Measurements from ENCODE around the gene NAT14.

The NAT14 gene

GRCh38 chr19:55472463-55472862 lies 12.5 kb upstream of the NAT14 start:
- no peak for DNase-seq

DNA sequence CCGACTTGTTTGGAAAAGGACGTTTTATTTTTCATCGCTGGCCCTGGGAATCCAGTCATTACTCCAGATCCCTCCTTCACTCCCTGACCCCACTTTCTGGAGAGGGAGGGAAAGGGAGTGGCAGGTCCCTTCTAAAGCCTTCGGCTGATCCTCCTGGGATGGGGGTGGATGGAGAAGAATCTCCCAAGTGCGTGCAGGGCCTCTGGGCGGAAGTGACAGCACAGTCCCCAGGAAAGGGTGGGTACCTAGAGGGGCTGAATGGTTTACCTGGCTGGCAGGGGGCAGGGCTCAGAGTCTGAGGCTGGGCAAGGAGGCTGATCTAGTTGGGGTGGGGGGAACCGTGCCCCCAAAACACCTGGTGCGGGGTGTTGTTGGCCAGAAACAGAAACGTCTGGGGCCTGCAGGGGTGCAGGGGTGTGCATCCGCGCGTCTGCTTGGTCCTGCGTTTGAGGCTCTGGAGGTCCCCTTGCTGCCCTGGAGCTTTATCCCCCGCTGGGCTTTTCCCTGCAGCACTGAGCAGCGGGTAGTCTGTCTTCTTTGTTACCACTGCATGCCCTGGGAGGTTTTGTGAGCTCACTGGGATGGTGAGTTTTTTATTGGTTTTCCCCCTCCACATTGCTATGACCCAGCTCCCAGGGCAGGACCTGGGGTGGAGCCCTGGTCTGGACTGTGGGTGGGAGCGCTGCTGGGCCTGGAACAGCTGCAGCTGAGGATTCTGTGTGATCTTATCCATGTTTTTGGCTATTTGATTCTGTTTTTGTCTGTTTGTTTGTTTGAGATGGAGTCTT lies 11.6 kb upstream of the NAT14 start:
- DNase-seq, result no peak

DNA sequence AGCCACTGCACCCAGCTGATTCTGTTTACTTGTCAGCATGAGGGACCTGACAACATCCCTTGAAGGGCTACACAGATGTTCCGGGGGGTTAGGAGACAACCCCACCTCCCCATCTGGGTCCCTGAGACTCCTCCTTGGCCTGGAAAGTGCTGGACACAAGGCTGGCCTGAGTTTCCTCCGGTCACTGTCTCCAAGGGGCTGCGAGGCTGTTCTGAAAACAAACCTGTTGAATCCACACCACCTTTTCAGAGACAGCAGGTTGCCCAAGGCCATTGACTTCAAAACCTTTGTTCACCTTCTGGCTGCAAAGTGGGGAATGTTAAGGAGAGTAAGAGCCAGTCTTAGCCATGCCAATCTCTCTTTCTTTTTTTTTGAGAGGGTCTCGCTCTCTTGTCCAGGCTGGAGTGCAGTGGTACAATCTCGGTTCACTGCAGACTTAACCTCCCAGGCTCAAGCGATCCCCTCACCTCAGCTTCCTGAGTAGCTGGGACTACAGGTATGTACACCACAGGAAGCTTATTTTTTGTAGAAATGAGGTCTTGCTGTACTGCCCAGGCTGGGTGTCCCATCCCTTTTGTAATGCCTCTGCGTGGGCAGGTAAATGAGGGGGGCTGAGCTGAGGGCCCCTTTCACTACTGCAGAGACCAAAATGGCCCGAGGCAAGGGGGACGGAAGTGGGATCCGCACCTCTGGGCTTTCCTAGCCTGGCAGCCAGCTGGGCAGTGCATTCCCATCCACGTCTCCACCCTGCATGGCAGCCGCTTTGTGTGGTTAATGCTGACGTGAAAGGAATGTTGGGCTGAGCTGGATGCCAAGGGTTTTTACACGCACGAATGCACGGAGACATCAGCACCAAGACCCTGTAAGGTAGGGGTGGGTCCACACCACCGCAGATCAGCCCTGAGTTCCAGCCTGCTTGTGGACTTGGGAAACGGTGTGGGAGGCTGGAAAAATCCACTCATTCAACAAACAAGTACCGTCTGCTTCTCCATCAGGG lies 10.4 kb upstream of the NAT14 start:
- DNase-seq, result no peak

DNA sequence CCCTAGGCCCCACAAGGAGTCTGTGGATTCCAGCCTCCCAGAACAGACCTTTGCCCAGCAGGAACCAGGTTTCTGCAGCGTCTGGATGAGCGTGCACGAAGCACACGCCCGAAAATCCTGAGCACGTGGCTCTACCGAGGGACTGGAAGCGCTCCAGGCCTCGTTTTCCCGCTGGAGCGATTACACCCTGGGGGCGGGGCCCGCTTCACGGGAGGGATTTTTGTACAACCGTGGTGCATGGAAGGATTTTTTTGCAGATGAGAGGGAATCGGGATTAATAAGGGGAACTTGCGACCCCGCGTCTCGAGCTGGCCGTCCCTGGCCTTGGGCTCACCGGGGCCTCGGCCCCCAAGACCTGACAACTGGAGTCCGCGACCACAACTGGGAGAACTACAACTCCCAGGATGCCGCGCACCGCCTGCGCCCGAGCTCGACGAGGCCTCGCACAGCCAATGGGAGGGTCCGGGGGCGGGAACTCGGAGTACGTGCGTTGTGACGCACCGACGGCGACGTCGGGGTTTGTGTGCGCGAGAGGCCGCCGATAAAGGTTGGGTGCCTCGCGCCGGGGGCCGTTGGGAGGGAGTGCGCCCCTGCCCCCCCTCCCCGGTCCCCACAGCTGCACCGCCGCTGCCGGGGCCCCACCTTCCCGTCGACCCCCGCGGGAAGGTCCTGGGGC lies 8.8 kb upstream of the NAT14 start, which contains the start of gene ZNF628:
TSS of gene ZNF628 (plus strand) at position 518 of the 676 bp plus-strand sequence. CDS start 3,294 bp downstream, outside the sequence.
- peak; percentile 98 to 99 for DNase-seq

GRCh38 chr19:55477905-55478304 lies 7.1 kb upstream of the NAT14 start:
- DNase-seq, result no peak

GRCh38 chr19:55478364-55478763 lies 6.6 kb upstream of the NAT14 start:
- no peak for DNase-seq

- no peak for DNase-seq
Observed at GRCh38 chr19:55479045-55479444, 5.9 kb upstream of the NAT14 start.

GRCh38 chr19:55479451-55480230 lies 5.3 kb upstream of the NAT14 start:
- no peak for DNase-seq

DNA sequence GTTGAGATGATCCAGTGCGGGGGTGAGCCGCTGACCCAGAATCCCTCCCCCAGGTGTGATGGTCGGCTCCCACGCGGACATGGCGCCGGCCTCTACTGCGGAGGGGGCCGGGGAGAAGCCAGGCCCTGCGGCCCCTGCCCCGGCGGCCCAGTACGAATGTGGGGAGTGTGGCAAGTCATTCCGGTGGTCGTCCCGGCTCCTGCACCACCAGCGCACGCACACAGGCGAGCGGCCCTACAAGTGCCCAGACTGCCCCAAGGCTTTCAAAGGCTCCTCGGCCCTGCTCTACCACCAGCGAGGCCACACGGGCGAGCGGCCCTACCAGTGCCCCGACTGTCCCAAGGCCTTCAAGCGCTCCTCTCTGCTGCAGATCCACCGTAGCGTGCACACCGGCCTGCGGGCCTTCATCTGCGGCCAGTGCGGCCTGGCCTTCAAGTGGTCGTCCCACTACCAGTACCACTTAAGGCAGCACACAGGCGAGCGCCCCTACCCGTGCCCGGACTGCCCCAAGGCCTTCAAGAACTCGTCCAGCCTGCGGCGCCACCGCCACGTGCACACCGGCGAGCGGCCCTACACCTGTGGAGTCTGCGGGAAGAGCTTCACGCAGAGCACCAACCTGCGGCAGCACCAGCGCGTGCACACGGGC lies 3.7 kb upstream of the NAT14 start:
- DNase-seq, result no peak

DNA sequence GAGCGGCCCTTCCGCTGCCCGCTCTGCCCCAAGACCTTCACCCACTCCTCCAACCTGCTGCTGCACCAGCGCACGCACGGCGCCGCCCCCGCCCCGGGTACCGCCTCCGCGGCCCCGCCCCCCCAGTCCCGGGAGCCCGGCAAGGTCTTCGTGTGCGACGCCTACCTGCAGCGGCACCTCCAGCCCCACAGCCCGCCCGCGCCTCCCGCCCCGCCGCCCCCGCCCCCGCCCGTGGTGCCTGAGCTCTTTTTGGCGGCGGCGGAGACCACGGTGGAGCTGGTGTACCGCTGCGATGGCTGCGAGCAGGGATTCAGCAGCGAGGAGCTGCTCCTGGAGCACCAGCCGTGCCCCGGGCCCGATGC lies 3.2 kb upstream of the NAT14 start:
- no peak for DNase-seq

DNA sequence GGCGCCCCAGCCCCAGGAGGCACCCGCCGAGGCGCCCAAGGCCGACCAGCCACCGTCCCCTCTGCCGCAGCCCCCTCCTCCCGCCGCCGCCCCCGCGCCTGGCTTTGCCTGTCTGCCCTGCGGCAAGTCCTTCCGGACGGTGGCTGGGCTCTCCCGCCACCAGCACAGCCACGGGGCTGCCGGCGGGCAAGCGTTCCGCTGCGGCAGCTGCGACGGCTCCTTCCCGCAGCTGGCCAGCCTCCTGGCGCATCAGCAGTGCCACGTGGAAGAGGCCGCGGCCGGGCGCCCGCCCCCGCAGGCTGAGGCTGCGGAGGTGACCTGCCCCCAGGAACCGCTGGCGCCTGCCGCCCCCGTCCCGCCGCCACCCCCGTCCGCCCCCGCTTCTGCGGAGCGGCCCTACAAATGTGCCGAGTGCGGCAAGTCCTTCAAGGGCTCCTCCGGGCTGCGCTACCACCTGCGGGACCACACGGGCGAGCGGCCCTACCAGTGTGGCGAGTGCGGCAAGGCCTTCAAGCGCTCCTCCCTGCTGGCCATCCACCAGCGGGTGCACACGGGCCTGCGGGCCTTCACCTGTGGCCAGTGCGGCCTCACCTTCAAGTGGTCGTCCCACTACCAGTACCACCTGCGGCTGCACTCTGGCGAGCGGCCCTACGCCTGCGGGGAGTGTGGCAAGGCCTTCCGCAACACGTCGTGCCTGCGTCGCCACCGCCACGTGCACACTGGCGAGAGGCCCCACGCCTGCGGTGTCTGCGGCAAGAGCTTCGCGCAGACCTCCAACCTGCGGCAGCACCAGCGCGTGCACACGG lies 2.6 kb upstream of the NAT14 start:
- DNase-seq, result no peak

- DNase-seq, result no peak
Observed at GRCh38 chr19:55482967-55483705, 1.9 kb upstream of the NAT14 start.

- DNase-seq, result no peak
Observed at GRCh38 chr19:55483706-55484592, 1.0 kb upstream of the NAT14 start.

- no peak for DNase-seq
Observed at GRCh38 chr19:55485439-55486011, 537 bp downstream of the NAT14 start.

DNA sequence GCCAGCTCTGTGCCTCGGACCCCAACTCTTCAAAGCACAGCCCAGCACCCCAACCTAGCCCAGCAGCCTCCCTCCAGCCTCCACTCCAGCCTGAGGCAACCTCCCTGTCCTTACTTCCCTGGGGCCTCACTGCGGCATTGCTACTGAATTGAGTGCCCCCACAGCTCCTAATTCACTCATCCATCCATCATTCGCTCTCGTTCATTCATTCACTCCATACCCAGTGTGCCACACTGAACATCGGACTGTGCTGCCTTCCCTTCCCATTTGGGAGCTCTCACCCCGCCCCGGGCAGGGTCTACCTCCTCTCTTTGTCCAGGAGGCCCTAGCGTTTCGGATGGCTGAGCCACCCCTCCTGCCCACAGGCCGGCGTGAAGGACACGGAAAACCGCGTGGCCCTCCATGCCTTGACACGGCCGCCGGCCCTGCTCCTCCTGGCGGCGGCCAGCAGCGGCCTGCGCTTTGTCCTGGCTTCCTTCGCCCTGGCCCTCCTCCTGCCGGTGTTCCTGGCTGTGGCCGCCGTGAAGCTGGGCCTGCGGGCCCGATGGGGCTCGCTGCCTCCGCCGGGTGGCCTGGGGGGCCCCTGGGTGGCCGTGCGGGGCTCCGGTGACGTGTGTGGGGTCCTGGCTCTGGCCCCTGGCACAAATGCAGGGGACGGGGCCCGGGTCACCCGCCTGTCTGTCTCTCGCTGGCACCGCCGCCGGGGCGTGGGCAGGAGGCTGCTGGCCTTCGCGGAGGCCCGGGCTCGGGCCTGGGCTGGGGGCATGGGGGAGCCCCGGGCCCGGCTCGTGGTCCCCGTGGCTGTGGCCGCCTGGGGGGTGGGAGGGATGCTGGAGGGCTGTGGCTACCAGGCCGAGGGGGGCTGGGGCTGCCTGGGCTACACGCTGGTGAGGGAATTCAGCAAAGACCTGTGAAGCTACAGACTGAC lies 1.3 kb downstream of the NAT14 start:
- DNase-seq, result no peak

DNA sequence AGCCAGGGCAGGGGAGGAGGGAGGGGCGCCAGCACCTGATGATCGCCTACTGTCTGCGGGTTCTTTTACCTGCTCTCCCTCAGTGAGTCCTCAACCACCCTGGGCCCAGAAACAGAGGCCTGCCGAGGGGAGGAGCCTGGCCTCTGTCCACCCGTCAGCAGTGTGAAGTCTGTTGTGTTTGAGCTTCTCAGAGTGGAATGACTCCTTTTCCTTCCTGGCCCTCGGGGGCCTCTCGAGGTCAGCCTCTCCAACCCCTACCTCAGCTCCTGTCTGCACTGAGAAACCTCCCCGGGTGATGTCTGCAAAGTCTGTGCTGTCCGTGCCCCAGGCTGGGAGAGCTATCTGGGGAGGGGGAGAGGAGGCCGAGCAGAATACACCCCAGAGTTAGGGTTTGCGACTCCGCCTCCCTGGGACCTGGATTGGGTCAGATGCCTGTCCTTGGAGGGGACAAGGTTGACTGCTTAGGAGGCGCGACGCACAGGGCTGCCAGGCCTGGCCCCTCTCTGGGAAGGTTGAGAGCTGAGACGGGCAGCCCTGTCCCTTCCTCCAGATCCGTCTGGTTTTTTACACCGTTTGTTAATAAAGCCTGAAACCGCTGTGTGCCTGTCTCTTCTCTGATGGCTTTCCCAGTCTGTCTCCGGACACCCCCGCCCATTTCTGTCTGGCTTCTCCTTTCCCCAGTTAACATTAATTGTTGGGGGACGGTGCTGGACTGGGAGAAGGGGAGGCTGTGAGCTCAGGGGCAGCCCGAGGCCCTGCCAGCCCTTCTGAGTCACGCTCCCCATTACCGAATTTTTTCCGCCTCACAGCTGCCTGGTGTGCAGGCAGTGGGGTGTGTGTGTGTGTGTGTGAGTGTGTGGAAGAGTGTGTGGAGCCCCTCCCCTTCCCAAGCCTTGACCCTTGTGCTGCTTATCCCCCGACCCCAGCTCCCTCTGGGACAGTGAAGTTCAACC lies 2.3 kb downstream of the NAT14 start:
- DNase-seq, result no peak
